NCI-H2196 treated with DMSO at 0.1 percent for 48 hours (cell line): ENCODE data around the gene MED23.

Source experiments
- DNase-seq: peaks from one replicate; lab custom pipeline; 2025; ENCODE audit not compliant: unreplicated experiment; lab: John Stamatoyannopoulos, UW

The MED23 gene

DNA sequence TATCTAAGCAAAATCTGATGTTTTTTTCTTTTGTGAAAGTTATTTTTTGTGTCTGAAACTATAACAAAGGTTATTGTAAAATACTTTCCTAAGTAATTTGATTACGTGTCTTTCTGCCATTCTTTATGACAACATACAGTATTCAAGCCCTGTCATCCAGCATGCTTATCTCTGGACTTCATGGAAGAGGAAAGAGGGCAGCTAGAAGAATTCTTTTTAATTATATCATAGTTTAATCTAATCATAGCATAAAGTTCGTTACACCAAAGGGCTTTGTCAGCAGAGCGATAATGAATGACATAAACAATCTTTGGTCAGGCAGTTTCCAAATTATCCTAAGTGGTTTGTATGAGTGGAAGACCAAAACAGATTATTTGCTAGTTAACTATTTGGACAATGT lies 12.5 kb upstream of the MED23 start:
- DNase-seq = no peak

DNA sequence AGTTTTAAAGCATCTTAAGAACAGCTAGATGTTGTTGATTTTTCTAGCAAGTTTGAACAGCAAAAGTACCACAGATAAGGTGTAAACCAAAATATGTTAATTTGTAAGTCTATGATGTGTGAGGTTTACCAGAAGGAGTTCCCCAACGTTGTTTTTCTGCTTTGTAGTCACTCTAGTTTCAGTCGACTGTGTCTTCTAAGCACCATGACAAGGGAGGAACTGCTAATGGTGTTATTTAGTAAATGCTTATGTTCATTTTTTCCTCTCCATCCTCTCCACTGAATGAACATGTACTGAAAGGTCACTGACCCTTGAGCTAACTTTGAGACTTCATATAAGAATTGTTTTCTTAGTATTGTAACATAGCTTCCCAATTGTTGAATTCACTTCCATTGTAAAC lies 12.1 kb upstream of the MED23 start:
- DNase-seq = no peak

DNA sequence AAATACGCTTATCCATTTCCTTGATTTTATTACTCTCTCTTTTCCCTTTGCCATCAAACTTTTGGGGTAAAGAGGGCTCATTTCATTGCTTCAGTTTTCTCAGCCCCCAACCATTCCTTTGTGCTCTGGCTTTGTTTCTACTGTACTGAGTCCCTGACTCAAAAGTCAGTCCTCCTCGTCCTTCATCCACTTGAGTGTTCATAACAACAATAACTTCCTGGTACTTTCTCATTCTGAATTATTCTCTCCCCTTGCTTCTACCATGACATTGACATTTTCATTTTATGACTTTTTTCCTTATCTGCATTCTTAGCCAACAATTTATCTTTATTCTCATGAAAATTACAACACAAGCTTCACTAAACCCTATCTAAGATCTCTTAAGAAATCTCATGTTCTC lies 10.0 kb upstream of the MED23 start:
- DNase-seq = no peak

DNA sequence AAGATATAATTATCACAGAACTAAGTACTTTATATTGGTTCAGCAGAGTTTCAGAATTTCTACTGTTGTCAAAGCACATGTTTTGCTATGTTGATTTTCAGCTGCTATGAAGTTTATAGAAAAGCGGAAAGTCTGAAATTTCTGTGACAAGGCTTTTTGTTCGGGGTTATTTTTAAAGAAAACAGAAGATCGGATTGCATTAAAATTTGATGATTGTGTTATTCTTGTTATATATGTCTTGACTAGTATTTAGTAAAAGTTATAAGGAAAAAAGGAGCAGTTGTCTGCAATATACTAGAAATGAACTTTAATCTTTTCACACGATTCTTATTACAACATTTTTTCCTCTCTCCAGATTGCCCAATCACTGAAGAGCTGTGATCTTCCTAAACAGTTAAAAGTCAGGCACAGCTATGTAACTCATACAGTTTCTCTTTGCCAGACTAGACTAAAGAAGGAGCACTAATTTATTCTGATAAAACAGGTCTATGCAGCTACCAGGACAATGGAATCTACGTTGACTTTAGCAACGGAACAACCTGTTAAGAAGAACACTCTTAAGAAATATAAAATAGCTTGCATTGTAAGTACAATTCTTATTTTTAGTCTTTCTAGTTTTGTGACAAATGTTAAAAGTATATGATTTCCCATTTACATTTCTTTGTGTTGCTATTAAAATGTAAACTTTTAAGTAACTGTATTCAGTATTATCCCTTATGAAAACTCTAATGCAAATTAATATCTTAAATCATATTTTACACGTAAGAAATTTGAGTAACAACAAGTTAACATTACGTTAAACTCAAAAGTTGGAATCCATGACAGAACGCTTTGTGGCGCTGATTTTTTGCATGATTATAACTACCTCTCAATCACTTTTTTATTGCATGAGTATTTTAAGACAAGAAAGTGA lies 9.1 kb upstream of the MED23 start, which contains the start of gene ENPP3:
TSS of gene ENPP3 (plus strand) at position 423 of the 913 bp plus-strand sequence. CDS start at position 506, 83 bp downstream.
- DNase-seq = no peak

DNA sequence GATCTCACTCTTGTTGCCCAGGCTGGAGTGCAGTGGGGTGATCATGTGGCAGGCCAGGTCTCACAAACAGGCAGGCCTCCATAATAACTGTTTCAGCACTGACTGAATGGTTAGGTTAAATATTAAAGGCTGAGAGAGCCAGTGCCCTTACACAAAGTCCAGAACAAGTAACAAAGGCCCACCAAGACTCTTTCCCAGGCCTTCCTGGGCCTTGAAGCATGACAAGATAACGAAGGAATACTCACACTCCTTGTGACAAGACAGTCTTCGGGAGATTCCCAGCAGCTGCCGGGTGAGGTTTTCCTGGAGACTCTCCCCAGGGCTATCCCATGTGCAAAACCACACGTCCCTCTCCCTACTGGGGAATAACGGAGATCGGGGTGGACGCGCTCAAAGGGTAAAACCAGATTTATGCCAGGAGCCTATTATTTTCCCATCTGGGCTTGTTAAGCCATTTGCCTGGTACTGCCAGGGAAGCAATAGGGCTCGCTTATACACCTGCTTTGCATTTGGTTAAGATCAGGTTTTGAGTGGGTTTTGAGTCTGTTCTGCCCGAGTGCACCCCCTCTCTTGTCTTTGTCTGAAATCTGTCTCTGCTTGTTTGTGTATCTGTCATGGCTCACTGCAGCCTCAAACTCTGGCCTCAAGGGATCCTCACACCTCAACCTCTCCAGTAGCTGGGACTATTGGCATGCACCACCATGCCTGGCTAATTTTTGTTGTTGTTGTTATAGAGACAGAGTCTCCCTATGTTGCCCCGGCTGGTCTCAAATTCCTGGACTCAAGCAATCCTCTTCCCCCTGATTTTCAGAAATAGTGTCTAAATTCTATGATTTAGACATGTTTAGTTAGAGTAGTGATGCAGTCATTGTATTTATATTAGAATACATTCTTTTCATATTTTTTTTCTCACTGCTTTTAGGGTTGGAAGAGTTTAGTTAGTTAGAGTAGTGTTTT lies 7.6 kb upstream of the MED23 start:
- no peak for DNase-seq

DNA sequence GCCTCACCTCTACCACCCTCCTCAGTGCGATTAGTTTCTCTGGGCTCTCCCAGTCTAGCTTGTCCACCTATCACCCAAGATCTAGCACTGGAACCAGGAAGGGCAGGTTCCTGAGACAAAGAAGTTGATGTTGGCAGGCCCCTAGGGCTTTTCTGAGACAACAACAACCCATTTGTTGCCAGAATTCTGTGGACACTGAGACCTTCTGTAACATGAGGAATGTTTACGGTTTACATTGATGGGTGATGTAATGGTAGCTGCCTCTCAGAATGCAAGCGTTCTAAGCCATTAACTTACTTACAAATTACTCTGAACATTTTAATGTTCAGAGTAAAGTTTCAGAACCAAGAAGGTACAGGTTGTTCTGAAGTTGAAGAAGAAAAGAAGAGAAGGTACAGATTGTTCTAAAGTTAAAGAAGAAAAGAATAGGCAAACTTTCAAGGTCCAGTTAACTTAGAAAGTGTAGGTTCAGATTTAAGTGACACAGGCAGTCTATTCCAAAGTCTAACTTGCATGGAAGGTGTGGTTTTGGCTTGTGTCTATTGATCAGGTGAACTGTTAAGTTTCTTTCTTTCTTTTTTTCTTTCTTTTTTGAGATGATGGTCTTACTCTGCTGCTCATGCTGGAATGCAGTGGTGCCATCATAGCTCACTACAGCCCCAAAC lies 3.7 kb upstream of the MED23 start:
- no peak for DNase-seq

DNA sequence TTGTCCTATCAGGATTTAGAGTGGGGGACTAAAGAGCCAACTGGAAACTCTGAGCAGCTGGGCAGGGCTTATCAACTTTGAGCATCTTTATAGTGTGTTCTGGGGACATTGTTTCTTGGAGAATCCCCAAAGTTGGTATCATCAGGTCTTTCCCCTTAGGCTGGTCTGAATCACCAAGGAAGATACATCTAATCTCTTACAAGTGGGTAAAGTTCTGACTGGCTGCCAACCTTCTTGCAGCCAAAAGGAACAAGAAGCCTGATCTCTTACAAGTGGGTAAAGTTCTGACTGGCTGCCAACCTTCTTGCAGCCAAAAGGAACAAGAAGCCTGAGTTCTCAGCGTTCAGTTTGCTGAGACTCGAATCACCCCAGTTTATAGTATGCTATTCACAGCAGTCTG lies 1.6 kb upstream of the MED23 start:
- no peak for DNase-seq

DNA sequence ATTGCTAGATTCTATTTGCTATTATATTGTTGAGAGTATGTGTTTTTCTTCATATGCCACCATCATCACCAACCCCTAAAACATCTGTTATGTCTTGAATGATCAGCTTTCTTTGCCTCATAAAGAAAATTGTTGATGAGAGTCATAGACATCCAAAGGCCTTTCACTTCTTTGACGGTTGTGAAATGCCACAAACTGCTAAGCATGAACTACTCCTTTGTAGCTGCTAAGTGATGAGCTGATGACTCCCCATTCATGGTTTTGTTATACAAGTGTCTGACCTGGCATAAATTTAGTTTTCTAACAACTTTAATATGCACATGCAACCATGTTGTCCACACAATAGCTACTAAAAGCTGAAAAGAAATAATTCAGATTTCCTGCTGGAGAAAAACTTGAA lies 684 bp upstream of the MED23 start:
- no peak for DNase-seq

DNA sequence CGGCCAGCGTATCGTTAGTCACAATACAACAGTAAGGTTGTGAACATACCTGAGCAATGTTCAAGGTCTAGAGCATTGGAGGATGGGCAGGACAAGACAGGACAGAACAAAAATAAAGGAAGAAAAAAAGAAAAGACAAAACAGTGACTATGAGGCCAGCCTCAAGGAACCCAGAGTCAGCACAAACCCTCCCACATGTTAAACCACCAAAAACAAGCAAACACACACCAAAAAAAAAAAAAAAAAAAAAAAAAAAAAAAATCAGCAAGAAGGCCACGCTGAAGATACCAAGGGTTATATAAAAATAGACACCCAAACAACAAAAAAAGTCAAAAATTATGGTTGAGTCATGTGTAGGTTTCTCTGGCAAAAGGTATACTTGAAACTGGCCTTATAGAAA lies 12.8 kb downstream of the MED23 start:
- no peak for DNase-seq

DNA sequence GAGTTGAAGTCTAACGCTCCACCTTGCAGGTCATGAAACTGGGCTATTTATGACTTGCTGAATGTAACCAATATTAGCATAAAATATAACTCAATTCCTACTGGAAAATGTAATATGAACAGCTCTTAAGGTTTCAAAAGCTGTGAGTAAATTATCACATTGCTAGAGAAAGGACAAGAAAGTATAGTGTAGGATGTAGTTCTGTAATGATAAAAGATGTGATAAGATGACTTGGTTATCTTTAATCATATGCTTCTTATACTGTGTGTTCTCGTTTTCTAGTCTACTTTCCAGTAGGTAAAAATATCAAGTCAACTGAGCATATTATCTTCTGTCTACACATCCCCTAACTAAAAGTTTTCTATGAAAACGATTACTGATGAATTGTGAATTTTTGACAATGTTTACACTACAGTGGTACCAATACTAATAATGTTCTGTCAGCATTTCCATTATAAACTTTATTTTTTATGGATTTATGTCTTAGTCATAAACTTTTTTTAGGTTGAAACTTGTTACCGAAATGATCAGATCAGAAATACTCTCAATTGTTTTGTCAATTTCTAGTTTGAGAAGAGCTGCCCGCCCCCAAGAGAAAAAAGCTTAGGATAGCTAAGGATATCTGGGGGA lies 14.6 kb downstream of the MED23 start:
- no peak for DNase-seq

DNA sequence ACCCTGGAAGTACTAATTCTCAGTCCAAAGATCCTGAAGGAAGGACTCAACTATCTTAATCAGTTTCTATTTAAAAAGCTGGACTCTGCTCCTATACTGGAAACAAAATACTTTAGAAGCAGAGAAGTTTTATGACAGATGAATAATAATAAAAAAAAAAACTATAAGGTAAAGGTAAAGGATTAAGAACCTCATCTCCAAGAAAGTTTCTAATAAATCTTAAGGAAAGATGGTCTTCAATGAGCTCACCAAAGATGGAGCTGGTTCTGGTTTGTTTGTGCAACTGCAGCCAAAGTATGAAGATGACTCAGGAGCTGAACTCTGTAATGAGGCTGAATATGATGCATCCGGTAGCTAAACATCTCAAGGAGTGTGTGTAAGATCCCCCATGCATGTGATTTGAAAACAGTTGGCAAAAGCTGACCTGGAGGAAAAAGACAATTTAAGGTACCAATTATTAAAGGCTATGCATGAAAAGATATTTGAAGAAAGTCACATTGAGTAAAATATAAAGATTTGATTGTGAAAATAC lies 25.2 kb downstream of the MED23 start:
- no peak for DNase-seq

DNA sequence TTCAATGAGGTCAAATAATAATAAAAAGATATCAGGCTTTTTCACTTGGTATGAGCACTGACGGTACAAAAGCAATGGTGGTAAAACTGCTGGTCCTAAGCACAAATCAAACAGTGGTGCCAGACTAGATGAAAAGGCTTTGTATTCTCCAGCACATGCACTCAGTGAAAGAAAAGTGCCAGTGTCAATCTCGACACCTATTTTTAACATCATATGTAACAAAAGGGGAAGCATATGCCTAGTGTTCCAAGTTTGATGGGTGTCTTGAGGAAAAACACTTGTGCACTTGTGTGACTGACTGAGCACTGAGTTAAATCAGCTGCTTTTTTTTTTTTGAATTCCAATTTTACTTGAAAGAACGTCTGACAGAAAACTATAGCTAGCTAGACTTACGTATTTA lies 27.3 kb downstream of the MED23 start:
- no peak for DNase-seq

DNA sequence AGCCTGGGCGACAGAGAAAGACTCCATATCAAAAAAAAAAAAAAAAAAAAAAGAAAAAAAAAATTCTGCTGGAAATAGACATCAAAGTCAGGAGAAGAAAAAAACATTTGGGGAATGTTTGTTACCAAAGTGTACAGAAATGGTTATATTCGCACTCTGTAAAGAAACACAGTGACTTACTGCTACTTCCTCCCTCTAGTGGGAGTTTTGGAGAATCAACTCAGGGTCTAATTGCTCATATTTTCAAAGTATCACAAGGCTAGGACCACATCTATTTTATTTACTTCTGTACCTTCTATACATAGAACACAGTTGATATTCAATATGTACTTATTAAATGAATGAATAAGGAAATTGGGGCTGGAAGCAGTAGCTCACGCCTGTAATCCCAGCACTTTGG lies 30.6 kb downstream of the MED23 start:
- DNase-seq = no peak

DNA sequence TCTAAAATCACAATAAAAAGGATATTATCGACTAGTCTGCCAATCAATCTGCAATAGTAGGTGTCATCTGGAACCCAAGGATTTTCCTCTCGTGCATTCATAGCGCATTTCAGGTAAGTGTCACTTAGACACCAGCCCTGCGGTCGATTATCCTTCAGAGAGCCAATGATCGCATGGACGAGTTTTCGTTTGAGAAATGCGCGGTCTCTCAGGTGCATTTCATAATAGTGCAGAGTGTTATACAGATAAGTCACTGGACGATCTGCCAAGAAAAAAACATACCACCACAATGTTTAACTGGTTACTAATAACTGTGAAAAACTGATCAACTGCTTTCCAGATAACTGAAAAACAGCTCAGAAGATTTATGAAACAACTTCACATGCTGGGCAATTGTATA lies 34.0 kb downstream of the MED23 start:
- no peak for DNase-seq

DNA sequence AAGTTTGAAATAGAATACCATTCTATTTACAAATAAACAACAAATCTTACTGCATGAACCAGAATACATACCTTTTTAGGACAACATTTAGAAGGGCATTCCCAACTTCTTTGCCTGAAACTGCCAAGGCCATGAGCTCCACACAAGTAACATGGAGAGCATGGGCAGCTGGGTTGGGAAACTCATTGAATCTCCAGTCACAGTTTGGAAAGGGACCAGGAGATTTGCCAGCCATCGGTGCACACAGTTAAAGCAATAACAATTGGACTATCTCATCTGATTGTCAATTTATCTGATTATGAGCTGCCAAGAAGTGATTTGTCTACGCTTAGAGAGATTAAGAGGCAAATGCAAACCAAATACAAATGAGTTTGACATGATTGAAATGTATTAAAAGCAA lies 35.1 kb downstream of the MED23 start:
- no peak for DNase-seq

DNA sequence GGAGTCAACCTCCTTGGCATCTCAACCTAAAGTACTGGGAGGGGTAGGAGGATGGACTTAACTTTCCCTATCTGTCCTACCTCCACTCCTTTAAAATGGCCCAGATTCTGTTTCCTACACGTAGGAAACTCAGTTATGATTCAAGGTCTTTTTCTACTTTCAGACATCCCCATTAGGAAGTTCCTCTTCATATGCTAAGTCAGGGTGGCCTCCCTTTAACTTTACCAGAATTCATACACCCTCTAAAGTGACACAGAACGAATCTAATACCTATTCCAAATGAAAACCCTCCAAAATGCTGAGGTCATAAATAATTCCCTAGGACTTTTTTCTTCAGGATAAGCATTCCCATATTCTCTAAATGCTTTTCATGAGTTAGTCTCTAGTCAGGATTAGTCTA lies 39.4 kb downstream of the MED23 start:
- no peak for DNase-seq

DNA sequence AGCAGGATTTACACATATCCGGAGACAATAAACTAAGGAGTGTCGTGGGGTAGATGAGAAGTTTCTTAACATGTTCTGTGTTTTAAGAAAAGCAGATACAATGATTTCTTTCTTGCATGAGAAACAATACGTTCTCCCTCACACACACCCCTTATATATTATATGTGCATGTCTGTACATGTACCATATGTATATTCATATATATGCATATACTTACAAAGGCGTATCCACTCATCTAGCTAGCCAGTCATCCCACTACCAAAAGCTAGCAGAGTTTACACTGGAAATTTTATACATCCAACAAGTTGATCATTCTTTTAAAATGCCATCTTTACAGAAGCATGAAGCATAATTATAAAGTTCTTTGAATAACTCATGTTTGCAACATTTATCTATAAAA lies 40.1 kb downstream of the MED23 start:
- DNase-seq = no peak

DNA sequence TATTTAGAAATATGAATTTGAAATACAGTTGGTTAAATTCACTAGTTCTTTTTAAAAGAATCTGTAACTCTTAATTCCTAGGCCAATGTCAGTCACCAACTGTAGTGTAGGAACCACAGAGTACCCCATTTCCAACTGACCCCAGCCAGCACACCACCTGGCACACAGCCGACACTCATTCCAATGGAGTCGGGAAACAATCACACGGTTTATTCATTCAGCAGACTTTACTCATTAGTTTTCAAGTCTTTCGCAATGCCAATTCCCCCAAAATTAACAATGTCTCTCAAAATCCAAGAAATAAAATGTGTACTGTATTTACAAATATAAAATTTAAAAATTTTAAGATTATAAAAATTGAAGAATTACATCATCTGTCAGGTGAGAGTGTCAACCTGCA lies 41.5 kb downstream of the MED23 start:
- no peak for DNase-seq

DNA sequence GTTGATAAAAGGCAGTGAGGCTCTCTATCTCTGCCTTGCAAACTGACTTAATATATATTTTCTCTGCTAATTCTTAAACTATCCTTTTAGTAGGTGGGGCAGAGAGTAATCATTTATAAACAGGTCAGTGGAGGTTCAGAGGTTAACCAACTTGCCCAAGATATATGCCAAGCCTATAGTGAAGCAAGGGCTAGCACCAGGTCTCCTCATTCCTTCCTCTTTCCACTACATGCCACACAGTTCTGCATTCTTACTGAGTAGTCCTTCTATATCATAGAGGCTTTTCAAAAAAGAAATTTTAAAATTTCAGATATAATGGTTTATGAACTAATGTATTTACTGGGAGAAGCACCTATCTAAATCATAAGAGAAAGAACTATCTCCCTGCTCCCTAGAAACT lies 46.5 kb downstream of the MED23 start:
- DNase-seq = no peak

DNA sequence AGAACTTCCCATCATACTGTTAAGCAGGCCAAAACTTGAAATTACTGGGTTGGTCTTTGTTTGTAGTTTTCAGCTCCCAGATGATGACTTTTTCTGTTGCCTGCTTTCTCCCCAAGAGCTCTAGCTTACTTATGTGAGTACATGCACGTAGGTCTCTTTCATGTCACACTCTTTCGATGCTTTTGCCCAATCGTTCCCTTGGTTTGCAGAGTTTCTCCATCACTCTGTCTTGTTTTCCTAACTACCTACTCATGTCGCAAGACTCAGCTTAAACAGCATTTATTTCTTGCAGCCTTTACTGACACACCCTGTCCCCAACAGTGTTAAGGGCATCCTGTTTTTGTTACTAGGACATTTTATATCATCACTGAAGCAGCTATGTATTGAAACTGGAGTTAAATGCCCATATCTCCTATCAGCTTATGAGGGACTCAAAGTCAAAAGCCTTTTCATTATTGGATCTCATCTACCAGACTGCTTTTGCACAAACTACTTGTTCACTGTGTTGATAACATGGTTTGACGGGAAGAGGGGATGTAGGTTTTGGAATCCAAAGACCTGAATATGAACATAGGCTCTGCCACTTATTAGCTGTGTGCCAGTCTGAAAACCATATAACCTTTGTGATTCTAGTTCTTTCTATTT lies 52.1 kb downstream of the MED23 start:
- DNase-seq = no peak
